A673 (cell line): ENCODE data around the gene ANKRD44. TPM values are rescaled to one million over a fixed set of nuclear protein-coding genes. Genes with fewer than 3 reads are reported as not detected.

Experiments used
- BruUV-seq: library from RNA; stranded (reverse); fragments of 400-500 nt; replicated peaks from 2 replicates; lab custom pipeline; 2021; lab: Mats Ljungman, UMichigan
- CTCF ChIA-PET: fragments of 300-600 bp; sonication (Branson Sonifier 250); formaldehyde crosslinking; loops from one replicate; lab custom pipeline; 2022; ENCODE audit warnings: antibody characterized with exemption; lab: Charles Lee
- POLR2A ChIA-PET: fragments of 300-600 bp; sonication (Branson Sonifier 250); formaldehyde crosslinking; loops from one replicate; lab custom pipeline; 2022; ENCODE audit warnings: antibody characterized with exemption; ENCODE audit not compliant: low non-redundant PET; lab: Charles Lee
- DNase-seq: peaks from one replicate; pipeline ENCODE4 v3.0.0-alpha.2; 2015; ENCODE audit warnings: low spot score
- H3K27ac ChIP-seq: fragments of 200-600 bp; sonication (generic); 2 replicates; pipeline ENCODE4 v1.5.1; 2016; ENCODE audit warnings: mixed run types, low read depth, mild to moderate bottlenecking, mixed read lengths, antibody characterized with exemption, low read length; ENCODE audit not compliant: poor library complexity, severe bottlenecking
- H3K27me3 ChIP-seq: fragments of 200-600 bp; sonication (generic); replicated peaks from 2 replicates; pipeline ENCODE4 v1.6.1; 2017; ENCODE audit warnings: mixed run types, low read depth, mild to moderate bottlenecking, mixed read lengths, antibody characterized with exemption, low read length; ENCODE audit not compliant: insufficient read depth, poor library complexity
- H3K36me3 ChIP-seq: fragments of 200-600 bp; sonication (generic); 2 replicates; pipeline ENCODE4 v1.6.1; 2016; ENCODE audit warnings: mixed run types, mild to moderate bottlenecking, mixed read lengths, antibody characterized with exemption, low read length; ENCODE audit not compliant: insufficient read depth, poor library complexity, severe bottlenecking
- H3K4me1 ChIP-seq: fragments of 200-600 bp; sonication (generic); 2 replicates; pipeline ENCODE4 v1.6.1; 2017; ENCODE audit warnings: mixed run types, mild to moderate bottlenecking, mixed read lengths, antibody characterized with exemption, low read length; ENCODE audit not compliant: insufficient read depth, poor library complexity, severe bottlenecking
- H3K4me3 ChIP-seq: fragments of 200-600 bp; sonication (generic); 2 replicates; pipeline ENCODE4 v1.5.1; 2016; ENCODE audit warnings: low read depth, mixed run types, mild to moderate bottlenecking, mixed read lengths, low read length; ENCODE audit not compliant: poor library complexity, severe bottlenecking
- H3K9me3 ChIP-seq: fragments of 200-600 bp; sonication (generic); 2 replicates; pipeline ENCODE4 v1.6.1; 2016; ENCODE audit warnings: mixed run types, low read depth, mild to moderate bottlenecking, mixed read lengths, antibody characterized with exemption, low read length; ENCODE audit not compliant: poor library complexity, severe bottlenecking
- CTCF ChIP-seq: fragments of 300-800, 200-600 bp; sonication (generic); conservative IDR thresholded peaks from 2 replicates; pipeline ENCODE4 v1.5.1; 2017; ENCODE audit warnings: low read depth, mild to moderate bottlenecking, antibody characterized with exemption, low read length, moderate library complexity, mixed read lengths
- EZH2 ChIP-seq: fragments of 200-600 bp; sonication (generic); IDR thresholded peaks from 2 replicates; pipeline ENCODE4 v1.6.1; 2017; ENCODE audit warnings: borderline replicate concordance, low read depth, mild to moderate bottlenecking, mixed read lengths, antibody characterized with exemption, low read length; ENCODE audit not compliant: poor library complexity, severe bottlenecking
- intact Hi-C: fragments of 100-400 bp; cut with micrococcal nuclease; formaldehyde crosslinking; loops from one replicate; pipeline ENCODE4 v1.10.0; 2022; ENCODE audit not compliant: unreplicated experiment
- total RNA-seq: library from RNA; stranded (reverse); gene quantifications from 2 replicates; pipeline ENCODE4 v1.2.3, GENCODE V29; 2021

ANKRD44 gene
- total RNA-seq, 1 experiment from 2014 or later: 17.0 TPM

- no peak overlapping the region for H3K4me3 ChIP-seq
- no peaks in the 10 kb centered on the region for H3K9me3 ChIP-seq
- no peaks in the 10 kb centered on the region for H3K27me3 ChIP-seq
- no peak for TF ChIP-seq EZH2
- no peak for TF ChIP-seq CTCF
- ChIA-PET POLR2A (no interaction called here), CTCF (no interaction called here)
- DNase-seq: no peak
- H3K4me1 ChIP-seq: no peaks in the 10 kb centered on the region
- H3K36me3 ChIP-seq: no peaks in the 10 kb centered on the region
- no peak overlapping the region for H3K27ac ChIP-seq
- no TSS peak for BruUV-seq
- intact Hi-C loops: no loop called here
These were observed 112.7 kb downstream of the ANKRD44 start for GRCh38 chr2:197197895-197198311.

GRCh38 chr2:197196541-197197180 is 113.9 kb downstream of the ANKRD44 start:
- intact Hi-C loops: no loop called here
- Histone ChIP-seq H3K36me3 (no peaks in the 10 kb centered on the region), H3K4me3 (no peak overlapping the region), H3K4me1 (no peaks in the 10 kb centered on the region), H3K27me3 (no peaks in the 10 kb centered on the region), H3K9me3 (no peaks in the 10 kb centered on the region), H3K27ac (no peak overlapping the region)
- TF ChIP-seq EZH2: no peak
- no peak for TF ChIP-seq CTCF
- CTCF ChIA-PET: interaction anchor here (0.6 kb wide), 1 partner anchor 182 kb away, joined by 3 read pairs; no protein-coding TSS in a partner anchor
- no TSS peak for BruUV-seq
- POLR2A ChIA-PET: no interaction called here
- no peak for DNase-seq

GRCh38 chr2:197195518-197195917 is 115.1 kb downstream of the ANKRD44 start:
- Histone ChIP-seq H3K27ac (no peak overlapping the region), H3K36me3 (no peaks in the 10 kb centered on the region), H3K4me1 (no peaks in the 10 kb centered on the region), H3K4me3 (no peak overlapping the region), H3K9me3 (no peaks in the 10 kb centered on the region), H3K27me3 (no peaks in the 10 kb centered on the region)
- ChIA-PET POLR2A (no interaction called here), CTCF (no interaction called here)
- intact Hi-C loops: no loop called here
- BruUV-seq: no TSS peak
- TF ChIP-seq EZH2 (no peak), CTCF (no peak)
- DNase-seq: no peak
